GM15510 (cell line): Measurements from ENCODE around the gene POLR1G.

Source experiments
- POLR2A ChIP-seq: IDR thresholded peaks from 3 replicates; pipeline ENCODE4 v1.6.1; 2011; ENCODE audit warnings: borderline replicate concordance; ENCODE audit not compliant: insufficient read length; ENCODE audit errors: extremely low read depth

Gene POLR1G

GRCh38 chr19:45406226-45407090 lies at the start of gene POLR1G:
Gene POLR1G (plus strand): TSS chr19:45406644. CDS start chr19:45406697, 53 bp downstream.
- peak; percentile 83 for TF ChIP-seq POLR2A

DNA sequence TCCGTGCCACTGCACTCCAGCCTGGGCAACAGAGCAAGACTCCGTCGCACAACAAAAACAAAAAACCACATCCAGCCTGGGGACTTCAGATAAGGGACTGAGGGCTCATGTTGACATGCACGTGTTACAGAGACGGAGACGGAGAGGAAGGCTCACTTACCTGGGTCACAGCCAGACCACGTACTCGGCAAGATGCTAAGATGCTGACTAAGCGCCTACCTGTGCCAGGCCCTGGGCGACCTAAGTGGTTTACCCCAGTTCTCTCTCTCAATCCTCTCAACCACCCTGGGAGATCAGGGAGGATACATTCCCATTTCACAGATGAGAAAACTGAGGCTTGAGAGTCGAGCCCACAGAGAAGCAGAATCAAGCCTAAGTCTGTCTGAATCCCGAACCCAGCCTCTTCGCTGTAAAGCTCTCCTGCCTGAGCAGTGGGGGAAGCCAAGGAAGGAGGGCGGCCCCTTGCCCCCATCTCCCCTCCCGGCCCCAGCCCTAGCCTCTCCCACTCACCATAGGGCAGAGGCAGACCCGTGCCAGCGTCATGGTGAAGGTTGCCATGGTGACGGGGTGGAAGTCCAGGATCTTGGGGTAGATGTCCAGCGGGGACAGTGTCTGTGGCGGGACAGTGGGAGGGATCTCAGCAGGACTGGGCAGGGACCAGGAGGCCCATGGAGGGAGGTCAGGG lies 49.5 kb upstream of the POLR1G start:
- no peak for TF ChIP-seq POLR2A

GRCh38 chr19:45357445-45357783 lies 49.0 kb upstream of the POLR1G start:
- no peak for TF ChIP-seq POLR2A

GRCh38 chr19:45358213-45358792 lies 48.1 kb upstream of the POLR1G start:
- no peak for TF ChIP-seq POLR2A

- no peak for TF ChIP-seq POLR2A
These were observed 44.8 kb upstream of the POLR1G start for GRCh38 chr19:45361608-45362007.

DNA sequence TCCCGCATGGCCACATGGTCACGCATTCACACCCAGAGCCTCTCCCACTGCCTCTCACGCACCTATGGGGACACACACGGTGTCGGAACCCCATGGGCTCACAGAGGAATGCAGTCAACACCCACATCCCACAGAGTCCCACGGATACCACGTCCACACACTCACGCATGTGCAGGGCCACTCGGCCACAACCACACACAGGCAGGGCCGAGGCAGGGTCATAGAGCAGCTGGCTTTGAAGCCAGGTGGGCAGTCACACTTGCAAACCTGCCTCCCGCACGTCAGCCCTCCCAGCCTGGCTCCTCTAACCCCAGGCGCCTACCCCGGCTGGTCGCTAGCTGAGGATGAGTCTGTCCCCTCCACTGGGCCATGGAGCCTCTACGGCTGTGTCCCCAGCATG lies 44.2 kb upstream of the POLR1G start:
- TF ChIP-seq POLR2A, result no peak

DNA sequence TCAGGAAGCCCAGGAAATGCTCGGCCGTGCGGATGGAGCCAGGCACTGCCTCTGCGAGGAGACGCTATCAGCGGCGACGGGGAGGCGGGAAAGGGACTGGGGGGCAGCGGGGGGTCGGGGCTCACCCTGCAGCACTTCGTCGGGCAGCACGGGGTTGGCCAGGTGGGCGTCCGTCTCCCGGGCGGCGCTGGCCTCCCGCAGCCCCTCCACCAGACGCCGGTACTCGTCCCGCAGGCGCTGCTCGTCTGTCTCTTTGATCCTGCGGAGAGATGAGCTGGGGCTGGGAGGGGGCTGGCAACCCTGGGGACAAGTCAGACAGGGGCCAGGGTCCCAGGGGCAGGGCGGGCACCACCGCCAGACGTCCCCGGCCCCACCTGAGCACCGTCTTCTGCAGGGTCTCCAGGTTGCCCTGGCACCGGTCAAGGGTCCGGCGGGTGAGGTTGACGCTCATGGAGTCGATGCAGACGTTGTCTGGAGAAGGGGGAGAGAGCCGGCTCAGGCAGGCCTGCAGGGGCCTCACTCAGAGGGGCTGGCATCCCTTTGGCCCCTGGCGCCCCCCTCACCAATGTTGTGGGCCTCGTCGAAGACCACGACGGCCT lies 42.5 kb upstream of the POLR1G start:
- no peak for TF ChIP-seq POLR2A

- TF ChIP-seq POLR2A, result no peak
These were observed 41.7 kb upstream of the POLR1G start for GRCh38 chr19:45364696-45365095.

DNA sequence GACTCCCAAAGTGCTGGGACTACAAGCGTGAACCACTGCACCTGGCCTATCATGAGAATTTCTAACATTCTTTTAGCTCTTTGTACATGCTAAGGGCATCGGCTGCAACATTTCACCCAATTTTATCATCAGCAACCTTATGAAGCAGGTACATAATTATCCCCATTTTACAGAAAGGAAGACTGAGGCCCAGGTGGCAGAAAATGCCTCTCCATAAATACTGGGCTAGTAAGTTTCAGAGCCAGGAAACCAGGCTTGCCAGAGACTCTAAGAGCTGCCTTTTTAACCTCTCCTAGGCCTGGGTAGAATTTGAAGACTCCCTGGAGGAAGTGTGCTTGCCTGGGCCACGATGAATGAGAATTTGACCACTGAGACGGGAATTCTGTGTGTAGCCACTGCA lies 38.3 kb upstream of the POLR1G start:
- no peak for TF ChIP-seq POLR2A

- TF ChIP-seq POLR2A, result no peak
These were observed 37.6 kb upstream of the POLR1G start for GRCh38 chr19:45368737-45369340.

GRCh38 chr19:45370410-45371204 lies 35.8 kb upstream of the POLR1G start, which contains the start of gene ERCC2:
Gene ERCC2 (minus strand): TSS chr19:45370573. CDS start chr19:45370540, 33 bp downstream.
- TF ChIP-seq POLR2A, result peak; percentile 58

GRCh38 chr19:45376045-45376724 lies 30.3 kb upstream of the POLR1G start:
- no peak for TF ChIP-seq POLR2A

- no peak for TF ChIP-seq POLR2A
These were observed 26.3 kb upstream of the POLR1G start for GRCh38 chr19:45380107-45380506.
